ENCODE results near the gene DLX4.

GRCh38 chr17:49998836-49999511 lies 30.0 kb downstream of the DLX4 start:
- no peak for TF ChIP-seq POLR2A (IDR thresholded peaks at IDR 0.05; ENCODE audit: low read length)
- TF ChIP-seq GATA1 (IDR thresholded peaks at IDR 0.05; ENCODE audit: low read depth, low read length) = no peak
